KMS-11 (cell line): ENCODE results near the gene FBXO44.

Source experiments
- H2AFZ ChIP-seq: fragments of 200-600 bp; sonication (generic); 2 replicates; pipeline ENCODE4 v1.6.1; 2016; ENCODE audit warnings: antibody characterized with exemption, mixed run types, low read depth
- H3K27ac ChIP-seq: fragments of 200-600 bp; sonication (generic); 2 replicates; pipeline ENCODE4 v1.6.1; 2016; ENCODE audit warnings: mild to moderate bottlenecking, mixed run types
- H3K27me3 ChIP-seq: fragments of 200-600 bp; sonication (generic); 2 replicates; pipeline ENCODE4 v1.6.1; 2017; ENCODE audit warnings: mild to moderate bottlenecking, low read depth, mixed run types, moderate library complexity; ENCODE audit not compliant: insufficient read depth
- H3K36me3 ChIP-seq: fragments of 200-600 bp; sonication (generic); 2 replicates; pipeline ENCODE4 v1.6.1; 2017; ENCODE audit warnings: mild to moderate bottlenecking, mixed run types; ENCODE audit not compliant: insufficient read depth
- H3K4me1 ChIP-seq: fragments of 200-600 bp; sonication (generic); 2 replicates; pipeline ENCODE4 v1.6.1; 2016; ENCODE audit warnings: mild to moderate bottlenecking, low read depth, mixed run types; ENCODE audit not compliant: poor library complexity, severe bottlenecking
- H3K4me2 ChIP-seq: fragments of 200-600 bp; sonication (generic); 2 replicates; pipeline ENCODE4 v1.7.0; 2016; ENCODE audit warnings: mild to moderate bottlenecking, mixed run types
- H3K4me3 ChIP-seq: fragments of 200-600 bp; sonication (generic); IDR thresholded peaks from 2 replicates; pipeline ENCODE4 v1.6.1; 2017; ENCODE audit warnings: low read depth, low read length, mixed read lengths; ENCODE audit not compliant: insufficient read depth
- H3K79me2 ChIP-seq: fragments of 200-600 bp; sonication (generic); 2 replicates; pipeline ENCODE4 v1.6.1; 2016; ENCODE audit warnings: low read depth, mixed run types; ENCODE audit not compliant: insufficient read depth
- H3K9ac ChIP-seq: fragments of 200-600 bp; sonication (generic); 2 replicates; pipeline ENCODE4 v1.6.1; 2016; ENCODE audit warnings: mild to moderate bottlenecking, mixed run types
- H4K20me1 ChIP-seq: fragments of 200-600 bp; sonication (generic); 2 replicates; pipeline ENCODE4 v1.6.1; 2016; ENCODE audit warnings: mild to moderate bottlenecking, mixed run types; ENCODE audit not compliant: insufficient read depth
- CTCF ChIP-seq: fragments of 200-600 bp; sonication (generic); conservative IDR thresholded peaks from 2 replicates; pipeline ENCODE4 v1.6.1; 2017; ENCODE audit warnings: low read depth, mild to moderate bottlenecking, antibody characterized with exemption, low read length, moderate library complexity, mixed read lengths

FBXO44 gene

GRCh38 chr1:11611638-11612327 is 42.9 kb upstream of the FBXO44 start:
- Histone ChIP-seq H3K4me3 (no peak overlapping the region), H2AFZ (no peak overlapping the region), H3K36me3 (no peaks in the 10 kb centered on the region), H4K20me1 (no peaks in the 10 kb centered on the region), H3K27me3 (peaks cover 25% of the 10 kb centered on the region; the same call in 1 of the 2 replicates), H3K79me2 (no peaks in the 10 kb centered on the region), H3K4me2 (no peak overlapping the region), H3K9ac (no peak overlapping the region), H3K4me1 (no peaks in the 10 kb centered on the region), H3K27ac (no peak overlapping the region)
- no peak for TF ChIP-seq CTCF

- Histone ChIP-seq H4K20me1 (no peaks in the 10 kb centered on the region), H3K27me3 (peaks cover 27% of the 10 kb centered on the region; the same call in 1 of the 2 replicates), H3K27ac (no peak overlapping the region), H3K4me2 (no peak overlapping the region), H3K4me1 (no peaks in the 10 kb centered on the region), H3K79me2 (no peaks in the 10 kb centered on the region), H3K4me3 (no peak overlapping the region), H3K9ac (no peak overlapping the region), H3K36me3 (no peaks in the 10 kb centered on the region), H2AFZ (no peak overlapping the region)
- TF ChIP-seq CTCF, result no peak
Observed at GRCh38 chr1:11613347-11613746, 41.3 kb upstream of the FBXO44 start.

GRCh38 chr1:11615090-11615489 is 39.6 kb upstream of the FBXO44 start:
- Histone ChIP-seq H3K27me3 (peaks cover 27% of the 10 kb centered on the region; the same call in 1 of the 2 replicates), H2AFZ (no peak overlapping the region), H3K9ac (no peak overlapping the region), H3K4me3 (no peak overlapping the region), H4K20me1 (no peaks in the 10 kb centered on the region), H3K79me2 (no peaks in the 10 kb centered on the region), H3K36me3 (no peaks in the 10 kb centered on the region), H3K4me1 (no peaks in the 10 kb centered on the region), H3K4me2 (no peak overlapping the region), H3K27ac (no peak overlapping the region)
- no peak for TF ChIP-seq CTCF

- no peak overlapping the region for H3K4me2 ChIP-seq
- H3K79me2 ChIP-seq, result no peaks in the 10 kb centered on the region
- H3K27me3 ChIP-seq, result peaks cover 37% of the 10 kb centered on the region; the same call in 1 of the 2 replicates
- no peak overlapping the region for H3K27ac ChIP-seq
- H3K9ac ChIP-seq, result no peak overlapping the region
- H3K4me3 ChIP-seq, result no peak overlapping the region
- H4K20me1 ChIP-seq, result no peaks in the 10 kb centered on the region
- no peak overlapping the region for H2AFZ ChIP-seq
- no peaks in the 10 kb centered on the region for H3K4me1 ChIP-seq
- TF ChIP-seq CTCF, result no peak
- H3K36me3 ChIP-seq, result no peaks in the 10 kb centered on the region
Observed at GRCh38 chr1:11616766-11617165, 37.9 kb upstream of the FBXO44 start.
